ENCODE measurements around the gene ZBP1.

DNA sequence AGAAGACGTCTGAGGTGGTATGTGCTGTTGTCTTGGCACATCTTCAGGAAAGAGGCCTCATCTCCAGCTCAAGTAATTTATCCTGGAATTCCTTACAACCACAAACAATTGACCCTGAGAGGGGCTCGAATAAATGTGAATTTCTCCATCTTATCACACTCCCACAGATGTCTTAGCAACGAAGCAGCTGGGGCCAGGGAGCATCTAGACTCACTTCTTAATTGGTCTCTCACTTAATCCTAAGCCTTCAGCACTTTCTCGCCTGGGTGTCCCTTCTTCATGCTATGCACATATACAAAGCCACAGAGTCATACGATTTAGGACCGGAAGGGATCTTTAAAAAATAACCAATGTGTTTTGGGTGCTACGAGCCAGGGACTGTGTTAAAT, 32.2 kb downstream of the ZBP1 start:
- TF ChIP-seq CTCF (IDR thresholded peaks at IDR 0.05) (no peak), EP300 (IDR thresholded peaks at IDR 0.05) (no peak), POLR2A (IDR thresholded peaks at IDR 0.05) (no peak), POLR2AphosphoS5 (IDR thresholded peaks at IDR 0.05) (no peak)

Measured in upper lobe of left lung (tissue), 4 donors.